GM12878 (cell line): ENCODE results near the gene KCNQ1. TPM values are rescaled to one million over a fixed set of nuclear protein-coding genes. Genes with fewer than 3 reads are reported as not detected.
A peak's percentile ranks its signal among the peaks of the same experiment; 100 is the strongest.

Source experiments
- ATAC-seq: fragments of 200-7000 bp; cut with Tn5 transposase; 3 replicates; pipeline ENCODE4 v1.9.1; 2020; ENCODE audit warnings: mild to moderate bottlenecking, moderate library complexity
- BruUV-seq: library from RNA; stranded (reverse); fragments of 400-500 nt; replicated peaks from 2 replicates; lab custom pipeline; 2021; lab: Mats Ljungman, UMichigan
- CTCF ChIA-PET: fragments of 300-600 bp; sonication (Branson Sonifier 250); formaldehyde crosslinking; extraction: SDS; loops from one replicate; lab custom pipeline; 2021; ENCODE audit warnings: inconsistent platforms; lab: Yijun Ruan, JAX
- POLR2A ChIA-PET: fragments of 350-600 bp; formaldehyde crosslinking; extraction: SDS; loops from one replicate; lab custom pipeline; 2021; ENCODE audit warnings: inconsistent platforms; lab: Charles Lee
- RAD21 ChIA-PET: fragments of 300-600 bp; sonication (Branson Sonifier 250); formaldehyde crosslinking; loops from one replicate; lab custom pipeline; 2023; ENCODE audit warnings: antibody characterized with exemption; ENCODE audit not compliant: unreplicated experiment; lab: Charles Lee
- SMC1A ChIA-PET: fragments of 300-600 bp; sonication (Branson Sonifier 250); formaldehyde crosslinking; loops from one replicate; lab custom pipeline; 2023; ENCODE audit not compliant: unreplicated experiment, uncharacterized antibody; lab: Charles Lee
- DNase-seq: peaks from one replicate; pipeline ENCODE4 v3.0.0-alpha.2; 2011; ENCODE audit warnings: low read depth, low spot score
- FAIRE-seq: peaks from 3 replicates; lab custom pipeline; 2011; peaks lifted over from hg19 to GRCh38; lab: Jason Lieb, UNC
- H2AFZ ChIP-seq: 2 replicates; pipeline ENCODE4 v1.6.0; 2011; ENCODE audit warnings: low read depth, low read length, control low read depth; ENCODE audit not compliant: control insufficient read depth
- H3K27ac ChIP-seq: 2 replicates; pipeline ENCODE4 v1.5.1; 2011; ENCODE audit warnings: control low read depth; ENCODE audit not compliant: control insufficient read depth, insufficient read depth
- H3K27me3 ChIP-seq, 2 experiments: replicated peaks in 1 of 2; 2 replicates each; pipeline versions ENCODE4 v1.6.0 to v1.6.1; 2011; ENCODE audit warnings: low read length in 1 of 2; ENCODE audit not compliant: control insufficient read depth in 2 of 2, insufficient read depth in 2 of 2
- H3K36me3 ChIP-seq, 2 experiments: 2 replicates each; pipeline ENCODE4 v1.5.1; 2011; ENCODE audit warnings: low read length in 1 of 2; ENCODE audit not compliant: control insufficient read depth in 2 of 2, insufficient read depth in 2 of 2
- H3K4me1 ChIP-seq: 2 replicates; pipeline ENCODE4 v1.6.1; 2011; ENCODE audit warnings: mild to moderate bottlenecking, low read length, moderate library complexity, mixed read lengths; ENCODE audit not compliant: control insufficient read depth, insufficient read depth
- H3K4me2 ChIP-seq: 2 replicates; pipeline ENCODE4 v1.6.0; 2011; ENCODE audit warnings: control low read depth; ENCODE audit not compliant: control insufficient read depth, insufficient read depth
- H3K4me3 ChIP-seq: fragments of 200-600 bp; sonication (generic); 2 replicates; pipeline ENCODE4 v1.5.1; 2016
- H3K79me2 ChIP-seq: 2 replicates; pipeline ENCODE4 v1.6.0; 2011; ENCODE audit warnings: low read length; ENCODE audit not compliant: control insufficient read depth, insufficient read depth
- H3K9ac ChIP-seq: 2 replicates; pipeline ENCODE4 v1.8.0; 2011; ENCODE audit warnings: low read length, control low read depth, mixed read lengths; ENCODE audit not compliant: control insufficient read depth, insufficient read depth
- H3K9me3 ChIP-seq: replicated peaks from 3 replicates; pipeline ENCODE4 v1.5.1; 2011; ENCODE audit warnings: mild to moderate bottlenecking, low read length; ENCODE audit not compliant: control insufficient read depth, insufficient read depth
- H4K20me1 ChIP-seq: 2 replicates; pipeline ENCODE4 v1.6.0; 2011; ENCODE audit not compliant: control insufficient read depth, insufficient read depth
- ASH2L ChIP-seq: fragments of 300-600, 200-600 bp; sonication (generic); IDR thresholded peaks from 2 replicates; pipeline ENCODE4 v1.6.1; 2017; ENCODE audit warnings: low read depth, mild to moderate bottlenecking, borderline replicate concordance
- CHD1 ChIP-seq: IDR thresholded peaks from 2 replicates; pipeline ENCODE4 v1.6.1; 2012; ENCODE audit warnings: low read depth, low read length, improper control_type of control experiment
- EGR1 ChIP-seq, 2 experiments: IDR thresholded peaks; 1 replicate in 1 of 2; 2 replicates in 1 of 2; pipeline ENCODE4 v1.6.1; 2011 to 2012; ENCODE audit warnings: low read depth in 2 of 2, low read length in 2 of 2, borderline replicate concordance in 1 of 2, mild to moderate bottlenecking in 1 of 2, moderate library complexity in 1 of 2
- ESRRA ChIP-seq: IDR thresholded peaks from 2 replicates; pipeline ENCODE4 v1.6.1; 2012; ENCODE audit warnings: mild to moderate bottlenecking, low read length, improper control_type of control experiment
- FOXK2 ChIP-seq: fragments of 450-650 bp; IDR thresholded peaks from 2 replicates; pipeline ENCODE4 v1.6.1; 2017; ENCODE audit warnings: mild to moderate bottlenecking, moderate library complexity
- IKZF1 ChIP-seq: fragments of 450-650 bp; conservative IDR thresholded peaks from 2 replicates; pipeline ENCODE4 v1.6.1; 2017; ENCODE audit warnings: antibody characterized with exemption, mild to moderate bottlenecking
- NFYA ChIP-seq: IDR thresholded peaks from 2 replicates; pipeline ENCODE4 v1.6.1; 2011; ENCODE audit warnings: low read depth, mild to moderate bottlenecking, low read length, improper control_type of control experiment, borderline replicate concordance
- NR2C2 ChIP-seq: IDR thresholded peaks from 2 replicates; pipeline ENCODE4 v1.6.1; 2011; ENCODE audit warnings: borderline replicate concordance, low read depth; ENCODE audit not compliant: control insufficient read depth, insufficient read length
- NRF1 ChIP-seq: conservative IDR thresholded peaks from 2 replicates; pipeline ENCODE4 v1.6.1; 2011; ENCODE audit warnings: mild to moderate bottlenecking, low read depth, low read length, improper control_type of control experiment
- RELA ChIP-seq: fragments of 450-650 bp; IDR thresholded peaks from 2 replicates; pipeline ENCODE4 v1.8.0; 2014; ENCODE audit warnings: borderline replicate concordance; ENCODE audit not compliant: partially characterized antibody
- SREBF2 ChIP-seq: IDR thresholded peaks from 2 replicates; pipeline ENCODE4 v1.6.1; 2012; ENCODE audit warnings: mild to moderate bottlenecking, low read length
- SUZ12 ChIP-seq: fragments of 200-600 bp; sonication (generic); IDR thresholded peaks from one replicate; pipeline ENCODE4 v1.6.1; 2018; ENCODE audit warnings: antibody characterized with exemption, mild to moderate bottlenecking; ENCODE audit not compliant: unreplicated experiment
- TAF1 ChIP-seq: IDR thresholded peaks from 2 replicates; pipeline ENCODE4 v1.6.1; 2011; ENCODE audit warnings: mild to moderate bottlenecking, low read depth, low read length, borderline replicate concordance
- TBL1XR1 ChIP-seq: IDR thresholded peaks from 2 replicates; pipeline ENCODE4 v1.6.1; 2012; ENCODE audit warnings: low read depth, low read length, improper control_type of control experiment
- TCF3 ChIP-seq: IDR thresholded peaks from 2 replicates; pipeline ENCODE4 v1.6.1; 2012; ENCODE audit warnings: low read depth, mild to moderate bottlenecking, low read length, borderline replicate concordance; ENCODE audit not compliant: insufficient read depth
- WGBS: methylation state at CpG from one replicate; pipeline ENCODE4 v1.1.6; 2016; ENCODE audit warnings: low lambda C conversion rate; ENCODE audit not compliant: insufficient replicate concordance, insufficient coverage; ENCODE audit errors: missing lambda C conversion rate; 5-methylcytosine and 5-hydroxymethylcytosine counted together
- in situ Hi-C: fragments of 300-500 bp; cut with MboI; formaldehyde crosslinking; loops from 9 replicates; pipeline ENCODE4 v1.14.3; 2018; ENCODE audit warnings: mixed read lengths
- intact Hi-C: fragments of 100-400 bp; cut with micrococcal nuclease; formaldehyde crosslinking; loops from one replicate; pipeline ENCODE4 v1.14.2; 2022; ENCODE audit not compliant: unreplicated experiment
- polyA plus RNA-seq, 11 experiments: library from polyadenylated mRNA; depleted of rRNA in 4 of 11; unstranded in 6 of 11; stranded (reverse) in 5 of 11; fragments of >200 nt; fragmentation: Nextera tagmentation in 4 of 11; fragmentation: Illumina TruSeq in 1 of 11; extraction: Ambion mirVana in 4 of 11; extraction: Trizol in 1 of 11; gene quantifications; 1 replicate in 1 of 11; 2 replicates in 10 of 11; pipeline versions ENCODE4 v1.2.1 to v1.2.3, GENCODE V29; 2011 to 2016; ENCODE audit warnings: inconsistent platforms in 2 of 11, missing spikeins in 2 of 11, low read depth in 1 of 11
- total RNA-seq, 4 experiments: library from RNA; depleted of rRNA in 3 of 4; stranded (reverse); fragments of >200 nt in 3 of 4; fragmentation: Illumina TruSeq in 1 of 4; extraction: Trizol in 1 of 4; gene quantifications; 2 replicates each; pipeline versions ENCODE4 v1.2.1 to v1.2.3, GENCODE V29; 2013 to 2021
- TF ChIP-seq, protein P1 (sequence below), 3 experiments: IDR thresholded peaks in 2 of 3; conservative IDR thresholded peaks in 1 of 3; 2 replicates each; pipeline ENCODE4 v1.5.1; 2011; ENCODE audit warnings: low read depth in 3 of 3, low read length in 3 of 3, mild to moderate bottlenecking in 3 of 3, control low read depth in 2 of 3, moderate library complexity in 2 of 3, inconsistent platforms in 1 of 3, mixed read lengths in 1 of 3; ENCODE audit not compliant: control insufficient read depth in 2 of 3, insufficient read depth in 1 of 3; ENCODE audit errors: extremely low read depth in 1 of 3

Gene KCNQ1
- total and polyA plus RNA-seq, 10 of the 15 experiments (the other 5 are each of a cell fraction or from before 2014, with no cell fraction given): 0.03 to 0.15 (median 0.12) TPM; not detected in 7

DNA sequence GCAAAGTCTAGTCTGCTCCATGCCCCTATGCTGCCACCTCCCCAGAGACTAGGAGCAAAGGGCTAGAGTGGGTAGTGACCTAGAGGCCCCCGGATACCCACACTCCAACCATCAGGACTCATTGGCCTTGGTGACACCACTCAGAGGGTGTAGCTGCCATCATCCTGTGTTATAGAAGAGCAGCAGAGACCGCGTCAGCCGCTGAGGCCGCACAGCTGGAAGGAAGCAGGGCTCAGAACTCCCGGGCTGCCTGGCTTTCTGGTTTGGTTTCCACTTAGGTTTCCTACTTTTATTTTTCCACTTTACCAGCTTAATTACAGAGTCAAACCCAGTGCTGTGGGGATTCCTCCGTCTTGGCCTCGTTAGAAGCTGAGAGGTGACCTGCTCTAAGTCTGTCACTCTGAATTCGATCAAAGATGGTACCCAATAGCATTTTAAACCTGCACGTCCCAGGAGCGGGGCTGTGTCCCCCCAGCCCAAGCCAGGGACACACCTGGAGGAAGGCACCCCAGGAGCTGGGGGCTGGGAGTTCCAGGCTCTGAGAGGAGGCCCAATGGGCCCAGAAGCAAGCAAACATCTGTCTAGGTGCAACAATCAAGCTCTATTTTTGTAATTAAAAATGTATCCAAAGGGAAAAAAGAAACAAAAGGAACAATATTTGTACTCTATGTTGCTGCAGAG, 442.8 kb downstream of the KCNQ1 start (continued):
- TF ChIP-seq EGR1 (IDR thresholded peaks at IDR 0.05; ENCODE audit: borderline replicate concordance in 1 of 2, low read depth in 2 of 2, low read length in 2 of 2): no peak
- no peak for TF ChIP-seq NRF1
- TF ChIP-seq TBL1XR1: no peak
- TF ChIP-seq, all 136 proteins: peak for 0

DNA sequence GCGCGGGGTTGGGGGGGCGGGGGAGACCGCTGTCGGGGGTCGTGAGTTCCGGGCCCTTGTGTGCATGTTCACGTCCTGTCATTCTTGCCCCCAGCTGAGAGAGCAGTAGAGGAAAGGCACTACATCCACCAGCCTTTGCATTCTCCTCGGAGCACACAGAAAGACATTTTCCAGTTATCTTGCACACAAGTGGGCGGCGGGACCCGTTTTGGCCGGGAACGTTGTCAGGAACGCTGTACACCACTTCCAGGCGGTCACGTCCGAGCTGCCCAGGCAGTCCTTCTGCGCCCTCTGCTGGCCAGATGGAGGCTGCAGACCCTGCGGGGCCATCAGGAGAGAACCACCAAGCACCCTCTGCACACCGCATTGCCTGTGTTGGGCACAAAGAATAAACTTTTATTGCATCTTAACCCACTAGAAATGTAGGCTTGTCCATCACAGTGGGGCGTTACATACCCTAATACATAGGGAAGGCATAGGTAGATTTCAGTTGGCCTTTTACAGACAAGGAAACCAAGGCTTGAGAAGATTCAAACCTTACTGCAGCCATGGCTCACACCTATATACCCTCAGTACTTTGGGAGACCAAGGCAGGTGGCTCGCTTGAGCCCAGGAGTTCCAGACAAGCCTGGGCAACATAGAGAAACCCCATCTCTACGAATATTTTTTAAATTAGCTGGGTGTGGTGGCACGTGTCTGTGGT, 443.6 kb downstream of the KCNQ1 start:
- H3K27ac ChIP-seq: no peak overlapping the region
- H3K27me3 ChIP-seq: peaks cover 3 to 6% of the 10 kb centered on the region in 2 experiments; a peak in 3 of 4 replicates
- FAIRE-seq (peak; percentile 81), ATAC-seq (peak; percentile 77), DNase-seq (no peak)
- intact Hi-C loops: loop anchor here (1.0 to 2.0 kb wide), 3 partner anchors 192 to 460 kb away; no protein-coding TSS in a partner anchor
- H3K4me3 ChIP-seq: no peak overlapping the region
- H3K79me2 ChIP-seq: no peaks in the 10 kb centered on the region
- WGBS: 24% methylated on average over 24 of the region's 25 CpGs
- in situ Hi-C loops: loop anchor here (5.0 kb wide), 1 partner anchor 356 kb away; no protein-coding TSS in a partner anchor
- H3K9ac ChIP-seq: no peak overlapping the region
- H3K4me1 ChIP-seq: peaks cover 10% of the 10 kb centered on the region
- no peak overlapping the region; the same call in 1 of the 2 replicates for H2AFZ ChIP-seq
- SMC1A ChIA-PET: interaction anchor here (0.7 to 6.9 kb wide), 6 partner anchors 101 to 582 kb away, joined by 3 to 108 read pairs (median 3); partner anchors contain the start of gene KCNQ1OT1
- H3K9me3 ChIP-seq: no peaks in the 10 kb centered on the region
- BruUV-seq: no TSS peak
- no peaks in the 10 kb centered on the region for H4K20me1 ChIP-seq
- CTCF ChIA-PET: interaction anchor here (0.6 to 10.2 kb wide), 14 partner anchors 11 to 488 kb away, joined by 3 to 233 read pairs (median 4); partner anchors contain the start of genes PHLDA2 and TSSC4
- POLR2A ChIA-PET: interaction anchor here (0.7 to 1.2 kb wide), 2 partner anchors 355 to 506 kb away, joined by 3 read pairs; no protein-coding TSS in a partner anchor
- RAD21 ChIA-PET: interaction anchor here (0.6 to 8.3 kb wide), 4 partner anchors 13 to 354 kb away, joined by 3 to 151 read pairs (median 5); partner anchors contain the start of gene PHLDA2
- no peaks in the 10 kb centered on the region for H3K36me3 ChIP-seq
- H3K4me2 ChIP-seq: no peak overlapping the region
- no peak for TF ChIP-seq SREBF2
- TF ChIP-seq NRF1: no peak
- TF ChIP-seq ESRRA: no peak
- TF ChIP-seq IKZF1: 0 out of 2 replicates have a peak, but pooled peaks have one; percentile 23
- TF ChIP-seq SUZ12: no peak
- no peak for TF ChIP-seq TCF3
- no peak for TF ChIP-seq NFYA
- no peak for TF ChIP-seq ASH2L
- no peak for TF ChIP-seq NR2C2
- TF ChIP-seq FOXK2: no peak
- no peak for TF ChIP-seq CHD1
- TF ChIP-seq, protein P1, sequence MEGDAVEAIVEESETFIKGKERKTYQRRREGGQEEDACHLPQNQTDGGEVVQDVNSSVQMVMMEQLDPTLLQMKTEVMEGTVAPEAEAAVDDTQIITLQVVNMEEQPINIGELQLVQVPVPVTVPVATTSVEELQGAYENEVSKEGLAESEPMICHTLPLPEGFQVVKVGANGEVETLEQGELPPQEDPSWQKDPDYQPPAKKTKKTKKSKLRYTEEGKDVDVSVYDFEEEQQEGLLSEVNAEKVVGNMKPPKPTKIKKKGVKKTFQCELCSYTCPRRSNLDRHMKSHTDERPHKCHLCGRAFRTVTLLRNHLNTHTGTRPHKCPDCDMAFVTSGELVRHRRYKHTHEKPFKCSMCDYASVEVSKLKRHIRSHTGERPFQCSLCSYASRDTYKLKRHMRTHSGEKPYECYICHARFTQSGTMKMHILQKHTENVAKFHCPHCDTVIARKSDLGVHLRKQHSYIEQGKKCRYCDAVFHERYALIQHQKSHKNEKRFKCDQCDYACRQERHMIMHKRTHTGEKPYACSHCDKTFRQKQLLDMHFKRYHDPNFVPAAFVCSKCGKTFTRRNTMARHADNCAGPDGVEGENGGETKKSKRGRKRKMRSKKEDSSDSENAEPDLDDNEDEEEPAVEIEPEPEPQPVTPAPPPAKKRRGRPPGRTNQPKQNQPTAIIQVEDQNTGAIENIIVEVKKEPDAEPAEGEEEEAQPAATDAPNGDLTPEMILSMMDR (IDR thresholded peaks at IDR 0.05 in 2 of 3, conservative IDR thresholded peaks at IDR 0.05 in 1 of 3; ENCODE audit: control insufficient read depth in 2 of 3, extremely low read depth in 1 of 3, insufficient read depth in 1 of 3, low read depth in 3 of 3, low read length in 3 of 3): peak; percentile 94 to 99 (median 98)
- no peak for TF ChIP-seq TAF1
- TF ChIP-seq RELA: peak; percentile 39
